ENCODE results near the gene TNRC18. TPM values are rescaled to one million over a fixed set of nuclear protein-coding genes. Genes with fewer than 3 reads are reported as not detected.
"Not testable (repeated sequence)": the region's sequence is repeated elsewhere in the genome, so short reads cannot be mapped to it uniquely, and the experiment has no call there.

Gene TNRC18, protein sequence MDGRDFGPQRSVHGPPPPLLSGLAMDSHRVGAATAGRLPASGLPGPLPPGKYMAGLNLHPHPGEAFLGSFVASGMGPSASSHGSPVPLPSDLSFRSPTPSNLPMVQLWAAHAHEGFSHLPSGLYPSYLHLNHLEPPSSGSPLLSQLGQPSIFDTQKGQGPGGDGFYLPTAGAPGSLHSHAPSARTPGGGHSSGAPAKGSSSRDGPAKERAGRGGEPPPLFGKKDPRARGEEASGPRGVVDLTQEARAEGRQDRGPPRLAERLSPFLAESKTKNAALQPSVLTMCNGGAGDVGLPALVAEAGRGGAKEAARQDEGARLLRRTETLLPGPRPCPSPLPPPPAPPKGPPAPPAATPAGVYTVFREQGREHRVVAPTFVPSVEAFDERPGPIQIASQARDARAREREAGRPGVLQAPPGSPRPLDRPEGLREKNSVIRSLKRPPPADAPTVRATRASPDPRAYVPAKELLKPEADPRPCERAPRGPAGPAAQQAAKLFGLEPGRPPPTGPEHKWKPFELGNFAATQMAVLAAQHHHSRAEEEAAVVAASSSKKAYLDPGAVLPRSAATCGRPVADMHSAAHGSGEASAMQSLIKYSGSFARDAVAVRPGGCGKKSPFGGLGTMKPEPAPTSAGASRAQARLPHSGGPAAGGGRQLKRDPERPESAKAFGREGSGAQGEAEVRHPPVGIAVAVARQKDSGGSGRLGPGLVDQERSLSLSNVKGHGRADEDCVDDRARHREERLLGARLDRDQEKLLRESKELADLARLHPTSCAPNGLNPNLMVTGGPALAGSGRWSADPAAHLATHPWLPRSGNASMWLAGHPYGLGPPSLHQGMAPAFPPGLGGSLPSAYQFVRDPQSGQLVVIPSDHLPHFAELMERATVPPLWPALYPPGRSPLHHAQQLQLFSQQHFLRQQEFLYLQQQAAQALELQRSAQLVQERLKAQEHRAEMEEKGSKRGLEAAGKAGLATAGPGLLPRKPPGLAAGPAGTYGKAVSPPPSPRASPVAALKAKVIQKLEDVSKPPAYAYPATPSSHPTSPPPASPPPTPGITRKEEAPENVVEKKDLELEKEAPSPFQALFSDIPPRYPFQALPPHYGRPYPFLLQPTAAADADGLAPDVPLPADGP (N-terminal part only)
- 100 to 1,000 TPM in 4 of 7 donors, 10 to 100 TPM in 3; 48.6 to 153 (median 105) TPM for total RNA-seq
- 10 to 100 TPM; 60.4 to 69.8 TPM for polyA plus RNA-seq
- long read RNA-seq, donor 1, partial matches to known transcripts, result 8 of 30 reads
- long read RNA-seq, donor 1, other reads (novel, unspliced or antisense), result 22 of 30 reads
- long read RNA-seq, donor 2, partial matches to known transcripts, result 9 of 9 reads
- long read RNA-seq, donor 2, other reads (novel, unspliced or antisense), result 0 of 9 reads
- long read RNA-seq, donor 3, partial matches to known transcripts, result 99 of 110 reads
- long read RNA-seq, donor 3, other reads (novel, unspliced or antisense), result 11 of 110 reads

DNA sequence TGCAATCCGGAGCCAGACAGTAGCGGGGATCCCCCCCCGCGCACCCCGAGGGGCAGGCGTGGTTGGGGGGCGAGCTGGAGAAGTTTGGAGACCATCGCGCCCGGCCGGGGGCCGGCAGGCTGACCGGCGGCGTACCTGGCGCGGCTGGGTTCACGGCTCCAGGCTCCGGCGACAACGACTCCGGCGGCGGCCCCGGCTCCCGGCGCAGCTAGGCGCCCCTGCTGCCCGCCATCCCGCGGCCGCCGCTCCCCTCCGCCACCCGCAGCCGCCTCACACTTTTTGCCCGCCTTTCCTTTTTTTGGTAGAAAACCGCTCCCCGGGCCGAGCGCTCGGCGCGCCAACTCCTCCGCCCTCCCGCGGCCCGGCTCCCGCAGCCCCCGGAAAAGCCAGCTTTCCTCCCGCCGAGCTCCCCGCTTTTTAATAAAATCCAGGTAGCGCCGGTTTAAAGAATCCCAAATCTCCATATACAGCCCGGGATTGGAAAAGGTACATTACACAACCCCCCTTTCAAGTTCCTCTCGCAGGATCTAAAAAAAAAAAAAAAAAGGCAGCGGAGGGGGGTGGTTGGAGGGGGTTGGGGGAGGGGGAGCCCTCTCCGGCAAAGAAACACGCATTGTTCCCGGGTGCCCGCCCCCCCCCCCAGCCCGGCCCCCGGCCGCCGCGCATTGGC lies at the start of gene TNRC18:
TNRC18 (minus strand) TSS at position 529 of the 670 bp plus-strand sequence. CDS start 2,588 bp downstream, outside the sequence.
- 0 to 1% (median 1%) methylated on average over 58 to 67 of the region's 67 CpGs for WGBS, 3 donors
- peak; percentile 59 to 79 (median 78) for DNase-seq
- H3K4me1 ChIP-seq (ENCODE audit: insufficient read depth), result peaks cover 5% of the 10 kb centered on the region
- no peaks in the 10 kb centered on the region for H3K36me3 ChIP-seq
- H3K9me3 ChIP-seq, result no peaks in the 10 kb centered on the region
- intact Hi-C loops (cut with DNase I), result no loop called here
- no peaks in the 10 kb centered on the region for H3K27me3 ChIP-seq
- peak within 1 kb of the TSS; percentile 99 for H3K27ac ChIP-seq
- peak within 1 kb of the TSS; percentile 94 for H3K4me3 ChIP-seq
- peak; percentile 60 for TF ChIP-seq POLR2A (IDR thresholded peaks at IDR 0.05)
- TF ChIP-seq, protein P1, sequence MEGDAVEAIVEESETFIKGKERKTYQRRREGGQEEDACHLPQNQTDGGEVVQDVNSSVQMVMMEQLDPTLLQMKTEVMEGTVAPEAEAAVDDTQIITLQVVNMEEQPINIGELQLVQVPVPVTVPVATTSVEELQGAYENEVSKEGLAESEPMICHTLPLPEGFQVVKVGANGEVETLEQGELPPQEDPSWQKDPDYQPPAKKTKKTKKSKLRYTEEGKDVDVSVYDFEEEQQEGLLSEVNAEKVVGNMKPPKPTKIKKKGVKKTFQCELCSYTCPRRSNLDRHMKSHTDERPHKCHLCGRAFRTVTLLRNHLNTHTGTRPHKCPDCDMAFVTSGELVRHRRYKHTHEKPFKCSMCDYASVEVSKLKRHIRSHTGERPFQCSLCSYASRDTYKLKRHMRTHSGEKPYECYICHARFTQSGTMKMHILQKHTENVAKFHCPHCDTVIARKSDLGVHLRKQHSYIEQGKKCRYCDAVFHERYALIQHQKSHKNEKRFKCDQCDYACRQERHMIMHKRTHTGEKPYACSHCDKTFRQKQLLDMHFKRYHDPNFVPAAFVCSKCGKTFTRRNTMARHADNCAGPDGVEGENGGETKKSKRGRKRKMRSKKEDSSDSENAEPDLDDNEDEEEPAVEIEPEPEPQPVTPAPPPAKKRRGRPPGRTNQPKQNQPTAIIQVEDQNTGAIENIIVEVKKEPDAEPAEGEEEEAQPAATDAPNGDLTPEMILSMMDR (IDR thresholded peaks at IDR 0.05), result no peak
- TF ChIP-seq EP300 (IDR thresholded peaks at IDR 0.05), result no peak

DNA sequence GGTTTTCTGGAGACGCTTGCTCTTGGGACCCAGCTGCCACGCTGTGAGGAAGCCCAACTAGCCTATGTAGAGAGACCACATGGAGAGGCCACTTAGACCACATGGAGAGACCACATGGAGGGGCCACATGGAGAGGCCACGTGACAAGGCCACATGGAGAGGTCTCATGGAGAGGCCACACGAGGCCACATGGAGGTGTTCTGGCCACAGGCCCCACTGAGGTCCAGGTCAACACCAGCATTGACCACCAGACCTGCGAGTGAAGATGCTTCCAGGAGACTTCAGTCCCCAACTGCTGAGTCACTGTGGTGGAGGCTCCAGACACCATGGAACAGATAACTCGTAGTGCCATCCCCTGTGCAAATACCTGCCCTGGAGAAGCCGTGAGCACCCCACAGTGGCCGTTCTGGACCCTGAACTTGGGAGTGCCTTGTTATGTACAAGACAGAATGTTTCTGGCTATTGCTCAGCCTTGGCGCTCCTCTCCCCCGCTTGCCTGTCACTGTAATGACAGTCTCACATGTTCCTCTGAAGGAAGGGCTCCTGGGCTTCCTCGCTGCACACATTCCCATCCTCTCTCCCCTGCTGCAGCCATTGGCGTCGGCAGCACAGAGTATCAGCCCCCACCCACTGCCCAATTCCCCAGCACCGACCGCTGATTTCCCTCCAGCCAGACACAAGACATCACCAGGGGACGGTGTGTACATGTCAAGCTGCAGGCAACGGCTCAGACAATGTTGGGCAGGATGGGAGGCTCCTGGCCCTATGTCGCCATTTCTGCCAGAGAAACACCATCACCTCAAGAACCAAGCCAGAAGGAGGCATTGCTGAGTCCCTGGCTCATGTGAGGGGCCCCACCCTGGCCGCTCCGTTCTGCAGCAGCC lies 49.0 kb upstream of the TNRC18 start:
- DNase-seq, result no peak
- 94 to 96% (median 94%) methylated on average over 20 of the region's 20 CpGs for WGBS, 3 donors
- H3K27me3 ChIP-seq, result no peaks in the 10 kb centered on the region
- no peaks in the 10 kb centered on the region for H3K36me3 ChIP-seq
- H3K4me3 ChIP-seq, result no peak overlapping the region
- H3K9me3 ChIP-seq, result peaks cover 0 to 6% of the 10 kb centered on the region in 2 donors
- H3K27ac ChIP-seq, result no peak overlapping the region
- intact Hi-C loops (cut with DNase I), result no loop called here
- TF ChIP-seq POLR2A (IDR thresholded peaks at IDR 0.05) (no peak), EP300 (IDR thresholded peaks at IDR 0.05) (no peak)
- TF ChIP-seq, protein P1 (IDR thresholded peaks at IDR 0.05), result no peak
- H3K4me1 ChIP-seq (ENCODE audit: insufficient read depth), result peaks cover 3% of the 10 kb centered on the region

DNA sequence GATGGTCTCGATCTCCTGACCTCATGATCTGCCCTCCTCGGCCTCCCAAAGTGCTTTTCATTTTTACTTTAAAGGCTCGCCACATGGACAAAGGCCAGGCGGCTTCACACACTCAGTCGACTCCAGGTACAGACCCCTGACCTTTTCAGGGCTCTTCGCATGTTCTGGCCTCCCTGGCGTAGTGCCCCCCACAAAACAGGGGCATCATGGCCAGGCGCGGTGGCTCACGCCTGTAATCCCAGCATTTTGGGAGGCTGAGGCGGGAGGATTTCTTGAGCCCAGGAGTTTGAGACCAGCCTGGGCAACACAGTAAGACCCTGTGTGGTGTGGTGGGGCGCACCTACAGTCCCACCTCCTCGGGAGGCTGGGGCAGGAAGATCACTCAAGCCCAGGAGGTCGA lies 48.0 kb upstream of the TNRC18 start:
- H3K27ac ChIP-seq; H3K27me3 ChIP-seq; H3K4me1 ChIP-seq (ENCODE audit: insufficient read depth); H3K9me3 ChIP-seq; DNase-seq; intact Hi-C loops (cut with DNase I); H3K4me3 ChIP-seq; H3K36me3 ChIP-seq: not testable (repeated sequence)
- 91 to 95% (median 91%) methylated on average over 14 of the region's 14 CpGs for WGBS, 3 donors

DNA sequence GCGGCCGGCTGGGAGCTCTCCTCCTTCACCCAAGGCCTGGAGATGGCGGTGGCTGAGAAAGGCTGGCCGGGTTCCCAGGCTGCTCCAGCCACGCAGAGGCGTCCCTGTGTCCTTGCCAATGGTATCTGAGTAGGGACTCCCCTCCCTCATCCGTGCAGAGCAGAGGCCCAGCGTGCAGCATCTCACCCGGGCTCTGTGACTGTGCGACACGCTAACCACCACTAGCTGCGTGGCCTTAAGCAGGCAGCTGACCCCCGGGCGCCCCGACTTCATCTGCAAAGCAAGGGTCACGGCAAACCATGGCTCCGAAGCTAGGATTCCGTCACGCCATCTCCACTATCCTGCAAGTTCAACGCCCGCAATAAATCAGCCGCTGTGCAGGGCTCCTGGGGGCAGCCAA lies 47.2 kb upstream of the TNRC18 start:
- no peaks in the 10 kb centered on the region for H3K27me3 ChIP-seq
- TF ChIP-seq POLR2A (IDR thresholded peaks at IDR 0.05), result no peak
- TF ChIP-seq, protein P1 (IDR thresholded peaks at IDR 0.05), result no peak
- TF ChIP-seq EP300 (IDR thresholded peaks at IDR 0.05), result no peak
- DNase-seq, result peak; percentile 48 to 78 (median 63)
- WGBS, 3 donors, result 25 to 33% (median 30%) methylated on average over 11 to 22 of the region's 22 CpGs
- H3K27ac ChIP-seq, result no peak overlapping the region
- H3K9me3 ChIP-seq, result peaks cover 0 to 6% of the 10 kb centered on the region in 2 donors
- no peaks in the 10 kb centered on the region for H3K36me3 ChIP-seq
- intact Hi-C loops (cut with DNase I), result no loop called here
- peaks cover 3% of the 10 kb centered on the region for H3K4me1 ChIP-seq (ENCODE audit: insufficient read depth)
- H3K4me3 ChIP-seq, result no peak overlapping the region
